ENCODE data around the gene POLR3G. TPM values are rescaled to one million over a fixed set of nuclear protein-coding genes. Genes with fewer than 3 reads are reported as not detected.
A peak's percentile ranks its signal among the peaks of the same experiment; 100 is the strongest.

POLR3G gene
- total RNA-seq, 1 donor from 2014 or later: 28.4 TPM

- TF ChIP-seq CTCF (conservative IDR thresholded peaks at IDR 0.05; ENCODE audit: low read depth, low read length): no peak
- no peak overlapping the region for H3K4me3 ChIP-seq (ENCODE audit: low read depth, low read length)
- no peak for DNase-seq (ENCODE audit: low read depth)
These were observed 13.4 kb upstream of the POLR3G start for GRCh38 chr5:90461288-90461687.

DNA sequence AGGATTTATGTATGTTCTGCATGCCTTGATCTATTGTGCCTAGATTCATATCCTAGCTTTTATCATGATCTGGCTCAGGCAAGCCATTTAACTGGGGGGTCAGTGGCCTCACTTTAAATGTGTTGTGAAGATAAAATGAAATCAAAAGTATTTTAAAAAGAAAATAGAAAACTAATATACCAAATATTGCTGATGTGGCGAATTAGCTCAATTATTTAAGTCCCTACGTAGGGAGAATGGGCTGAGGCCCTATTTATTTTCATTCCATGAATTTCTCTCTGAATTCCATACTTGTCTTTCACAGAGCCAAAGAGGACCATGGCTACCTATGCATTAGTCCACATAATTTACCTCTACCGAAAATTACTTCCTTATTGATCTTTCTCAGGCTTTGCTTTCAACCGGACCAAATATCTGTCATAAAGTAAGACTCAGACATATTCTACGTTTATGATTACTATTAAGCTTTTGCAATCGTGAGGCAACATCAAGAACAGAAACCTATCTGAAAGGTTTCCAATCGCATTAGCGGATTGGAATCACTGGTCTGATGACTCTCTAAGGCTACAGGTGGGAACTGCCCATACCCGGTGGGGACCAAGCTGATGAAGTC is 1.8 kb upstream of the POLR3G start:
- peak overlapping the region; percentile 95 for H3K4me3 ChIP-seq (ENCODE audit: low read depth, low read length)
- DNase-seq (ENCODE audit: low read depth): no peak
- no peak for TF ChIP-seq CTCF (conservative IDR thresholded peaks at IDR 0.05; ENCODE audit: low read depth, low read length)

DNA sequence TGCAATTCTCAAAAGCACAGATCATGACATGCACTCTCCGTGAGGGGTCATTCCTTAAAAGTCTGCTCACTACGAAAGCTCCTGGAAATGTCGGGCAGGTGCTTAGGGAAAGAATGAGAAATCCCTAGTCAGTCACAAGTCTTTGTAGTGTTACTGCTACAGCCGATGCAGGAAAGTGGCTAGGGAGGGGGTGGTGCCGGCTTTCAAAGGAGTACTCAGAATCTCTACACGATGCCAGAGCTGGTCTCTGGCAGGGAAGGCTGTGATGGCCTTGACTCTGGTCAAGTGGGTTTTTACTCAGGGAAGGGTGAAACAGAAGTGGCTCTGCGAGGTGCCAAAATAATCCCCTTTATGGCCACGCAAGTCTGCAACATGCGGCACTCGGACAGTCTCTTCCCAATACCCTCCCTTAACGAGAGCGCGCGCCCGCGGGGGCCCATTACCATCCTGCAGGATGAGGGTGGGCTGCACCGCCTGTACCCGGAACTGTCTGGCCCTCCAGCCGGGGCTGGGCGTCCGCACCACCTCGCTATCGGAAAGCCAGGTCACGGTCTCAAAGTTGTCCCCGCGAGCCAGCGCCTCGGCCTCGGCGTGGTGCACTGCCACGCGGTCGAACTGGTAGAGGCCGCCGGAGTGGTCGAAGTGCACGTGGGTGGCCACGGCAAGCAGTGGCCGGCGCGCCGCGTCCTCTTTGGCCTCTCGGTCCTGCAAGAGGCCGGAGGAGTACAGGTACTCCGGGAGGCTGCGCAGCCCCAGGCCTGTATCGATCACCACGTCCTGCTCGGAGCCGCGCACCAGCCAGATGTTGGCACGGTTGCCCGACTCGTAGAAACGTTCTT is 1.0 kb upstream of the POLR3G start:
- DNase-seq (ENCODE audit: low read depth): no peak
- no peak for TF ChIP-seq CTCF (conservative IDR thresholded peaks at IDR 0.05; ENCODE audit: low read depth, low read length)
- H3K4me3 ChIP-seq (ENCODE audit: low read depth, low read length): peak overlapping the region; percentile 95

DNA sequence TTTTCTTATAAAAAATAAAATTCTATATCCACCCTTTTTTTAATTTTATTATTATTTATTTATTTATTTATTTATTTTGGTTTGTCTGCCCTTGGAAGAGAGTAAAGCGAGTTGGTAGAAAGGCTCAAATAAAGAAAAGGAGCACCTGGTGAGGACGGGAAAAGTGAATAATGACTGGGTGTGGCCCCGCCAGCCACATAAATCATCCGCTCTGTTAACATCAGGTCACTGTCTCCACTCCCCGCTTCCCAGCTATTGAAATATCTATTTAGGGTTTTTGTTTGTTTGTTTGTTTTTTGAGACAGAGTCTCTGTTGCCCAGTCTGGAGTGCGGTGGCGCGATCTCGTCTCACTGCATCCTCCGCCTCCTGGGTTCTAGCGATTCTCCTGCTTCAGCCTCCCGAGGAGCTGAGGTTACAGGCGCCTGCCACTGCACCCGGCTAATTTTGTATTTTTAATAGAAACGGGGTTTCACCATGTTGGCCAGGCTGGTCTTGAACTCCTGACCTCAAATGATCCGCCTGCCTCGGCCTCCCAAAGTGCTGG is 844 bp downstream of the POLR3G start:
- no peak for TF ChIP-seq CTCF (conservative IDR thresholded peaks at IDR 0.05; ENCODE audit: low read depth, low read length)
- peak overlapping the region; percentile 95 for H3K4me3 ChIP-seq (ENCODE audit: low read depth, low read length)
- no peak for DNase-seq (ENCODE audit: low read depth)

DNA sequence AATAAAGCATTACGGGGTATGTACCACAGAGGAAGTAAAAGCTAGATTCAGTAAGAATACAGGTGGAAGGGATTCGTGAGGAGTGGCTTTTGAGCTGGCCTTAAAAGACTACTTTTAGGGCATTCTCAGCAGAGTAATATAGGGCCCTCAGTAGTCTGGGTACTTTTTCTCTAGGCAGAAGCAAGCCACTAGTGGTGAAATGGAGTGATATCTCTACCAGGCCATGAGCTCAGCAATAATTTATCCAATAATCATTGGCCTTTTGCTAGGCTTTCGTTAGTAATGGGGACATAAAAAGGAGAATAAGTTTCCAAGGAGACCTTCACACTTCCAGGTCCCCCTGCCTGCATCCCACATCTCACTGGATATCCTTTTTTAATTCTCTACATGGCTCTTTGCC is 1.7 kb downstream of the POLR3G start:
- DNase-seq (ENCODE audit: low read depth): no peak
- H3K4me3 ChIP-seq (ENCODE audit: low read depth, low read length): no peak overlapping the region
- no peak for TF ChIP-seq CTCF (conservative IDR thresholded peaks at IDR 0.05; ENCODE audit: low read depth, low read length)

DNA sequence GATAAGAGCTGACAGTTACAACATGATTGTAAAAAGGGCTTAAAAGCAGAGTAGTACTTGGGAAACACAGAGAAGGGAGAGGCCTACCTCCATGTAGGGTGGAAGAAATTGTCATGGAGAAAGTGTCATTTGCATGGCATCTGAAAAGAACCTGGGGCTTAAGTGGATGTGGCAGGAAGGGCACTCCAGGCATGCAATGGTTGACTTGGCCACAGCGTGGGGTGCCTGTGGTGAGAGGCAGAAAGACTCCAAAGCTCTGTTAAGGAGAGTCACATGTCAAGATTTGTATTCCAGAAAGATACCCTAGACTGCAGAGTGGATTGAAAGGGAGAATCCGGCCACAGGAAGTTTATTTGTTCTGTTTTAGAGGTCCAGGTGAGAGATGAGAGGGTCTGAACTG is 2.4 kb downstream of the POLR3G start:
- DNase-seq (ENCODE audit: low read depth): no peak
- no peak for TF ChIP-seq CTCF (conservative IDR thresholded peaks at IDR 0.05; ENCODE audit: low read depth, low read length)
- no peak overlapping the region for H3K4me3 ChIP-seq (ENCODE audit: low read depth, low read length)
